Neutrophil (primary cell): ENCODE data around the gene TYW1.
"Not testable (repeated sequence)": the region's sequence is repeated elsewhere in the genome, so short reads cannot be mapped to it uniquely, and the experiment has no call there.

Experiments used
- H3K27ac ChIP-seq: fragments of 200-600 bp; sonication (generic); 2 replicates; pipeline ENCODE4 v1.5.1; 2016; ENCODE audit warnings: mild to moderate bottlenecking, moderate library complexity
- H3K27me3 ChIP-seq: fragments of 200-600 bp; sonication (generic); 2 replicates; pipeline ENCODE4 v1.6.0; 2016; ENCODE audit warnings: mild to moderate bottlenecking
- H3K36me3 ChIP-seq: fragments of 200-600 bp; sonication (generic); 2 replicates; pipeline ENCODE4 v1.5.1; 2017
- H3K4me1 ChIP-seq, 2 experiments: fragments of 200-600 bp in 1 of 2; sonication (generic) in 1 of 2; 1 replicate in 1 of 2; 2 replicates in 1 of 2; pipeline versions ENCODE4 v1.5.1 to v1.6.1; 2013 to 2016; ENCODE audit warnings: low read depth in 1 of 2, low read length in 1 of 2, mild to moderate bottlenecking in 1 of 2, moderate library complexity in 1 of 2; ENCODE audit not compliant: control insufficient read depth in 1 of 2, insufficient read depth in 1 of 2
- H3K4me3 ChIP-seq, 2 experiments: fragments of 200-600 bp in 1 of 2; sonication (generic) in 1 of 2; 1 replicate in 1 of 2; 2 replicates in 1 of 2; pipeline ENCODE4 v1.5.1; 2013 to 2016; ENCODE audit warnings: low read depth in 1 of 2, low read length in 1 of 2, mild to moderate bottlenecking in 1 of 2, moderate library complexity in 1 of 2
- H3K9me3 ChIP-seq: fragments of 200-600 bp; sonication (generic); 2 replicates; pipeline ENCODE4 v1.5.1; 2016
- CTCF ChIP-seq: fragments of 200-600 bp; sonication (generic); IDR thresholded peaks from 2 replicates; pipeline ENCODE4 v1.5.1; 2016; ENCODE audit warnings: antibody characterized with exemption

TYW1 gene

GRCh38 chr7:67017971-67018370 is 21.3 kb downstream of the TYW1 start:
- H3K9me3 ChIP-seq, H3K4me3 ChIP-seq, H3K27me3 ChIP-seq: not testable (repeated sequence)
- Histone ChIP-seq H3K4me1 (peaks cover 16 to 30% of the 10 kb centered on the region in 2 experiments), H3K27ac (peak overlapping the region; percentile 82), H3K36me3 (peaks cover 18% of the 10 kb centered on the region)

GRCh38 chr7:67018940-67019339 is 22.3 kb downstream of the TYW1 start:
- Histone ChIP-seq H3K9me3 (no peaks in the 10 kb centered on the region), H3K27me3 (no peaks in the 10 kb centered on the region), H3K36me3 (peaks cover 18% of the 10 kb centered on the region), H3K4me1 (peaks cover 15 to 29% of the 10 kb centered on the region in 2 experiments), H3K4me3 (no peak overlapping the region), H3K27ac (peak overlapping the region; percentile 82)
- TF ChIP-seq CTCF = no peak

- H3K36me3 ChIP-seq = peaks cover 18% of the 10 kb centered on the region
- H3K9me3 ChIP-seq = no peaks in the 10 kb centered on the region
- no peak for TF ChIP-seq CTCF
- H3K27me3 ChIP-seq = no peaks in the 10 kb centered on the region
- H3K27ac ChIP-seq = no peak overlapping the region
- peaks cover 7 to 20% of the 10 kb centered on the region in 2 experiments for H3K4me1 ChIP-seq
- H3K4me3 ChIP-seq = no peak overlapping the region
Observed at GRCh38 chr7:67019562-67020390, 23.1 kb downstream of the TYW1 start.

DNA sequence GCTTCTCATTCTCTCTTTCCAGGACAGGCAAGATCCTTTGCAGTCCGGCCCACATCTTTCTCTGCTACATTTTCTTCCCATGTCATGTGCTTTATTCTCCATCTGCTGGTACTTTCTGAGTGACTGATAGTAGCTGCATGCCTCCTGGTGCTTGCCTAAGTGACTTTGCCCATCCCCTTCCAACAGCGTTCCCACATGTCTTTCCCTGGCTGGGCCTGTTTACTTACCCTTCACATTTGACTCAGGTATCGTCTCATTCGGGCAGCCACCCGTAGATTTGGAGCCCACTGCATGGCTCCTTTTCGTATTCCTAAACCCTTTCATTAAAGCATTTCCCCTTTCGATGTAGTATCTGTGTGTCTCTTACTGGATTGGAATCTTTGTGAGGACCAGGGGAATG is 24.6 kb downstream of the TYW1 start:
- TF ChIP-seq CTCF = no peak
- Histone ChIP-seq H3K4me1 (peaks cover 7 to 17% of the 10 kb centered on the region in 2 experiments), H3K4me3 (no peak overlapping the region), H3K36me3 (peaks cover 18% of the 10 kb centered on the region), H3K27ac (no peak overlapping the region), H3K9me3 (no peaks in the 10 kb centered on the region), H3K27me3 (no peaks in the 10 kb centered on the region)

GRCh38 chr7:67022511-67022910 is 25.9 kb downstream of the TYW1 start:
- no peaks in the 10 kb centered on the region for H3K9me3 ChIP-seq
- no peak overlapping the region for H3K4me3 ChIP-seq
- no peak overlapping the region for H3K27ac ChIP-seq
- no peaks in the 10 kb centered on the region for H3K27me3 ChIP-seq
- peaks cover 7 to 12% of the 10 kb centered on the region in 2 experiments for H3K4me1 ChIP-seq
- H3K36me3 ChIP-seq = peaks cover 18% of the 10 kb centered on the region
- TF ChIP-seq CTCF = no peak

DNA sequence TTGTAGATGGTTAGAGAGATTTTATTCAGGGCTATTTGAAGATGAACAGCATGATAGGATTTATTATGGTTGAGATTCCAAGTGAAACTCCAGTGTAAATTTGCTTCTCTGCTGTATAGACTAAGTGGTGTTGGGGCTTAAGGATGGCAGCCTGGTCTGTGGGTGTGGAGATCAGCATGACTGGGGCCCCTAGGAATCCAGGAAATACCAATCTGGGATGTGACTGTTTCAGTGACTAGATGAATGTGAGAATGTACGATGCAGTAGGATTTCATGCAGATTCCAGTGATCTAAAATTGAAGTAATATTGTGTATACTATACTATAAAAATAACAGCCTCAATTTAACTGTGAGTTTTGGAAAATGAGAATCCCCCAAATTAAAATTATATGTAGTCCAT is 28.8 kb downstream of the TYW1 start:
- peaks cover 14% of the 10 kb centered on the region for H3K36me3 ChIP-seq
- H3K27me3 ChIP-seq, H3K27ac ChIP-seq, H3K9me3 ChIP-seq, H3K4me1 ChIP-seq, H3K4me3 ChIP-seq: not testable (repeated sequence)

- not testable (repeated sequence) for H3K27ac ChIP-seq, H3K4me3 ChIP-seq, H3K9me3 ChIP-seq, H3K27me3 ChIP-seq, H3K4me1 ChIP-seq, H3K36me3 ChIP-seq
Observed at GRCh38 chr7:67031685-67032084, 35.1 kb downstream of the TYW1 start.
